Measurements from ENCODE around the gene SLC31A1.
"Not testable (repeated sequence)": the region's sequence is repeated elsewhere in the genome, so short reads cannot be mapped to it uniquely, and the experiment has no call there.

Gene SLC31A1

DNA sequence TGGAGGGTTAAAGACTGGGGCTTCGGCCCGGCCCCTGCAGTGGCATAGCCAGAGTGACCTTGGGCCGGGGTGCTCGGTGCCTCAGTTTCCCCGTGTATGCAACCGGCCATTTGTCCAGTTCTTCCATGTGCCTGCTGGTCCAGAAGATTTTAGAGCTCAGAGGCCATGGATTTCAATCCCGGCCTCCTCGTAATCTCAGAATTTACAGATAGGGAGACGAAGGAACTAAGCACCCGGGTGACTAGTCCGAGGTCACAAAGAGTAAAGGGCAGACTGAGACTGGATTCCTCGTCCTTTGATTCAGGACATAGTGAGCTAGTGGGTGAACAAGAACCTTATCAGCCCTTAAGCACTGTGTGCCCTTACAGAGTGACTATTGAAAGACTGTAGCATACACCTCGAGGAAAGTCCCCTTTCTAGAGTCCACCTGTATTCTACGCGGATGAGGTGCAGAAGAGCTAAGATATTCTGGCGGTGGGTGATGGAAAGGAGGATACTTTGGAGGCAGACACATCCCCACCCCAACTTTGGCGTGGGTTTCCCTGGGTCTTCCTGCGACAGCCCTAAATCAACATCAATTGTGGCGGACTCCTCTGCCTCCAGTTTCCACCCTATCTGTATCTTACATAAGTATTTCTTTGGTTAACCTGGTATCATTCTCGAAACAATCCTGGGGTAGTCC, 597 bp downstream of the SLC31A1 start:
- DNase-seq, result no peak

DNA sequence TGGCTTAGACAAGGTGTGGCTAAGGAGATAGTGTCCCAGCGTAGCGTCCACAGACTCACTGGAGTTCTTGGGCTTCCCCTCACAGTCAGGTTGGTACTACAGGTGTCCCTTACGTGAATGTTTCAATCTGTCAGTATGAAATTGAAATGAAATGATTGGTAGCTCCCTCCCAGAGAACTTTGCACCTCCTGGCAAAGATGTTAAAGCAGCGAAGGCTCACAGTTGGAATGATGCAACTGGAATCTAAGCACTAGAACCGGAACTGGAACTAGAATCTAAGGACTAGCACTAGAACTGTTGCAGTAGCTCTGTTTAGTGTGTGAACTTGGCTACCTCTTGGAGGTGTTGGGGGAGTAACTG, 1.1 kb downstream of the SLC31A1 start:
- no peak for DNase-seq

DNA sequence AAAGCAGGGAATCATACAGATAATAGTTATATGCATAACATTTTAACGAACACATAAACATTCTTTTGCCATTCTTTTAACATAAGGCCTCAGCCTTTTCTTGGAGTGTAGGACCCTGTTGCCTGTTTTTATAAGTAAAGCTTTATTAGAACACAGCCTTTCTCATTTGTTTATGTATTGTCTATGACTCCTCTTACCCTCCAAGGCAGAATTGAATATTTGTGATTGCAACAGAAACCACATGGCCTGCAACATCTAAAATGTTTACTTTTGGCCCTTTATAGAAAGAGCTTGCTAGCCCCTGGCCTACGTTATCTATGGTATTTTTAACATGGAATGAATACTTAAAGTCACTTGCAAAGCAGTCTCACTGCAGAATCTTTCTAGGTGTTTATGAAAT, 2.6 kb downstream of the SLC31A1 start:
- DNase-seq, result no peak

GRCh38 chr9:113227436-113227835, 6.1 kb downstream of the SLC31A1 start:
- no peak for DNase-seq

GRCh38 chr9:113228130-113228665, 6.9 kb downstream of the SLC31A1 start:
- no peak for DNase-seq

DNA sequence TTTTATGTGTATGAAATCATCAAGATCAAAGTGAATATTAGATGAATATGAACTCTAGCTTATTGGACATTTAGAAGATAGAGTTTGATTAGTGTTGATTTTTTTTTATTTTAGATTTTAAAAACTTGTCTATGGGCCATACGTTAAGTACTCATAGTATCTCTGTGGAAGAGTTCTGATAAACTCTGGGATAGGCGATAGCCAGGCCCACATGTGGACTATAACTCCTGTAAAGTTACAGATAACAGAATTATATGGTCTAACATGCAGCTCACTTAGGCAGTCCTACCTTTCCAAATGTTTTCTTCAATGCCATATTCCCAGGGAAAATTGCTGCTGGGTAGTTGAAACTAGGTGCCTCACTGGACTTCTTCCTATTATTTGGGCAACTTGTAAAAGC, 10.4 kb downstream of the SLC31A1 start:
- no peak for DNase-seq

- DNase-seq, result not testable (repeated sequence)
Observed at GRCh38 chr9:113235701-113236255, 14.4 kb downstream of the SLC31A1 start.

DNA sequence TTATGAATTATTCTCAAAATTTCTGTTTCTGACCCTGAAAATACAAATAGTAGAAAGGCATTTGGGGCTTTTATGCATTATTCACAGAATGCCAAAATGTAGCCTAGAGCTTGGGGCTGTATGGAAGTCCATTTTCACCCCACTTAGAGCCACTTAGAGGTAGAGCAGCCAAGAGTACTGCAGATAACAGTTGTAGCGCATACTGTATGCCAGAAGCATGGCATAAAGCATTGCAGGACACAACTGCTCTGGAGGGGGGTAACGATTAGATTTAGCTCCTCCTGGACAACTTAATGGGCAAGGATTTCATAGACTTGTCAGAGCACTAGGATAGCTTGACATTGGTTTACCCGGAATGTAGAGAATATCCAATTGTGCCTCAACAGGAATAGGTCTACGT, 15.7 kb downstream of the SLC31A1 start:
- DNase-seq, result no peak

DNA sequence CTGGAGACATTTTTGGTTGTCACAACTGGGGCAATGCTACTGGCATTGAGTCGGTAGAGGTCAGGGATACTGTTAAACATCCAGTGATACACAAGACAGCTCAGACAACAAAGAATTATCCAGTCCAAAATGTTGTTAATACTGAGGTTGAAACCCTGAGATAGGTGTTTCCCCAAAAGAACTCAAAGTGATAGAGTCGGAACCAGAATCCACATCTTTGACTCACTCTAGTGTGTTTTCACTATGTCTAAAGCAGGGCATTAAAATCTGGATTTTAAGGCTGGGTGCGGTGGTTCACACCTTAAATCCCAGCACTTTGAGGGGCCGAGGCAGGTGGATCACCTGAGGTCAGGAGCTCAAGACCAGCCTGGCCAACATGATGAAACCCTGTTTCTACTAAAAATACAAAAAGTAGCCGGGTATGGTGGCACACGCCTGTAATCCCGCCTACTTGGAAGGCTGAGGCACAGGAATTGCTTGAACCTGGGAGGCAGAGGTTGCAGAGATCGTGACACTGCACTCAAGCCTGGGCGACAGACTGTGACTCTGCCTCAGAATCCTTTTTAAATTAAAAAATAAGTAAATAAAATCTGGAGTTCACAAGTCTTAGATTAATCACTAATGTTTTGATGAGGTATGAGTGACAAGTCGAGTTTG, 17.0 kb downstream of the SLC31A1 start:
- DNase-seq, result no peak

- no peak for DNase-seq
Observed at GRCh38 chr9:113238859-113239232, 17.5 kb downstream of the SLC31A1 start.

GRCh38 chr9:113241161-113241560, 19.8 kb downstream of the SLC31A1 start:
- DNase-seq, result no peak

DNA sequence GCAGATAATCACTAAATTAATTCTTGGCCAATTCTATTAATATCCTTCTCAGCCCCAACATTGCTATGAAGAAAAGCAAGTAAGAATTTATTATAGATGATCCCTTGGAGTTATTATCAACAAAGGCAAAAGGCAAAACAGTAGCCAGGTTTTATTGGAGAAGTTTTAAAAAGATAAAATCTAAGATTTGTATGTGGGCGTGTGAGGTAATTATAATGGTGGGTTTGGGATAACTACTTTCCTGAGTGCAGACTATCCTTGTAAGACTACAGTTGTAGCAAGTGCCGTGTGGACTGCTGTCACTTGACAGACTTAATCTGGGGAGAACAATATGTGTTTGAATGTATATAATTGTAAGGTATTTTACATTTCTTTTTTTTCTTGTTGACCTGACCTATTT, 23.2 kb downstream of the SLC31A1 start:
- no peak for DNase-seq

- no peak for DNase-seq
Observed at GRCh38 chr9:113245894-113246293, 24.6 kb downstream of the SLC31A1 start.

DNA sequence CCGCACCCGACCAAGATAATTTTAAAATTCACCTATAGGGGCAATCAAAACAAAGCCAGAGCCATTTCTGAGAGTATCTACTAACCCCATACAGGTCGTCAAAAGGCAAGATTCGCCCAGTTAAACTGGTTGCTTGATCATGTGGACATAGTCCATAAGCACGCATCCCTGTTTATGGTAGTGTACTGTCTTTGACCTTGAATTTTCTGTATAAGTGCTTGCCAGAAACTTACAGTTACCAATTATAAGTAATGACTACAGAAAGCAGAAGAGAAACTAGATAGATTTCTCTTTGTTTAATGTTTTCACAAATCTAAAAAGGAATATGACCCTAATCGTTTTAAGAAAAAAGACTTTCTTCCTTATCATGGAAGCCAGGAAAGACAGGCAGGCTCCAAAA, 25.6 kb downstream of the SLC31A1 start:
- DNase-seq, result no peak

DNA sequence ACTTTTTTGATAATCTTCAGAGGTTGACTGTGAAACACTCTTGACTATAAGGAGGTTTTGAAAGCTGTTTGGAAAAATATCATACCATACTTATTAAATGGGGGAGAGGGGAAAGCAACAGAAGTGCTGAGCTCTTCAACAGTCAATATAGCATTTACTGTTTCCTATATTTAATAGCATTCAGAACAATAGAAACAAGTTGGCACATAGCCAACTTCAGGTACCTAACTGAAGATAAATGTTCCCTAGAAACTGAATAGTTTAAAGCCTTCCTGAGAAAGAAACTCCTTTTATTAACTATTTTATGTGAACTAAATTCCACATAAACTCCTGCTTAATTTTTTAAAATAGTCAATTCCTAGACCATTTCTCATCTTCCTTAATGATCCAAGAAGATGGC, 26.3 kb downstream of the SLC31A1 start:
- no peak for DNase-seq

DNA sequence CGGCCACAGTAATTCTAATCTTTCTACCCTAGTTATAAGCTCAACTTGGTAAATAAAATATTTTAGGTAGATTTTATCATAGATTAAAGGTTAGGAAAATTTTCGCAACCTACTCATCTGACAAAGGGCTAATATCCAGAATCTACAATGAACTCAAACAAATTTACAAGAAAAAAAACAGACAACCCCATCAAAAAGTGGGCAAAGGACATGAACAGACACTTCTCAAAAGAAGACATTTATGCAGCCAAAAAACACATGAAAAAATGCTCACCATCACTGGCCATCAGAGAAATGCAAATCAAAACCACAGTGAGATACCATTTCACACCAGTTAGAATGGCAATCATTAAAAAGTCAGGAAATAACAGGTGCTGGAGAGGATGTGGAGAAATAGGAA, 28.3 kb downstream of the SLC31A1 start:
- not testable (repeated sequence) for DNase-seq

GRCh38 chr9:113250807-113251206, 29.5 kb downstream of the SLC31A1 start:
- DNase-seq, result no peak

- no peak for DNase-seq
Observed at GRCh38 chr9:113254991-113255390, 33.6 kb downstream of the SLC31A1 start.

- no peak for DNase-seq
Observed at GRCh38 chr9:113255438-113255837, 34.1 kb downstream of the SLC31A1 start.

- no peak for DNase-seq
Observed at GRCh38 chr9:113257863-113258262, 36.5 kb downstream of the SLC31A1 start.

GRCh38 chr9:113258282-113258681, 36.9 kb downstream of the SLC31A1 start:
- no peak for DNase-seq

GRCh38 chr9:113261917-113262671, 40.8 kb downstream of the SLC31A1 start:
- DNase-seq, result no peak

DNA sequence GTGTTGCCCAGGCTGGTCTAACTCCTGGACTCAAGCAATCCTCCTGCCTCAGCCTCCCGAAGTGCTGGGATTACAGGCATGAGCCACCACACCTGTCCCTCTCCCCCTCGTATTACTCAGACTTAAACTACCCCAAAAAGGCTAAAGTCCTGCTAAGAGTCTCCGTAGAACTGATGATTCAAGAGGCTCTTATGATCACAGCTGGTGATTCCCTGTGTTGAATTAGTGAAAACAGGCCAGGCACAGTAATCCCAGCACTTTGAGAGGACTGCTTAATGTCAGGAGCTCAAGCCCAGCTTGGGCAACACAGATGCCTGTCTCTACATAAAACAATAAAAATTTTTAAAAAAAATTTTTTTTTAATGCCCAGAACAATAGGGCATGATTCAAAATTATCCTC, 44.8 kb downstream of the SLC31A1 start:
- DNase-seq, result no peak
